Lower lobe of right lung (tissue), 2 donors: ENCODE data around the gene ZSCAN2. TPM values are rescaled to one million over a fixed set of nuclear protein-coding genes. Genes with fewer than 3 reads are reported as not detected.

Experiments
- ATAC-seq, 2 donors: fragments of 200-7000 bp; cut with Tn5 transposase; one replicate each; pipeline ENCODE4 v1.9.1; 2020 to 2022; ENCODE audit warnings: mild to moderate bottlenecking in 2 of 2, moderate library complexity in 2 of 2
- DNase-seq: peaks from one replicate; pipeline ENCODE4 v3.0.0-alpha.2; 2020
- H3K27ac ChIP-seq: fragments of 200-600 bp; one replicate; pipeline ENCODE4 v1.8.0; 2022
- H3K27me3 ChIP-seq: fragments of 200-600 bp; one replicate; pipeline ENCODE4 v1.8.0; 2022; ENCODE audit warnings: low read depth
- H3K36me3 ChIP-seq: fragments of 200-600 bp; one replicate; pipeline ENCODE4 v1.8.0; 2022; ENCODE audit warnings: mild to moderate bottlenecking
- H3K4me1 ChIP-seq: fragments of 200-600 bp; one replicate; pipeline ENCODE4 v1.8.0; 2022
- H3K4me3 ChIP-seq: fragments of 200-600 bp; one replicate; pipeline ENCODE4 v1.8.0; 2022; ENCODE audit warnings: mild to moderate bottlenecking
- H3K9me3 ChIP-seq: fragments of 200-600 bp; one replicate; pipeline ENCODE4 v1.8.0; 2022
- intact Hi-C: fragments of 100-400 bp; cut with DNase I; formaldehyde crosslinking; loops from one replicate; pipeline ENCODE4 v1.11.0; 2022
- total RNA-seq: library from RNA; stranded (reverse); fragmentation: NEBNext Ultra II Directional; extraction: Animal tissue kit (Norgen Biotek cat#: 25700); gene quantifications from one replicate; pipeline ENCODE4 v1.2.1, GENCODE V29; 2021
- TF ChIP-seq, protein P1 (sequence below): fragments of 200-600 bp; IDR thresholded peaks from one replicate; pipeline ENCODE4 v1.8.0; 2022; ENCODE audit warnings: antibody characterized with exemption, mild to moderate bottlenecking
- donor health status: DM: no; HTN: yes; CAD: no; lungs with severe emphysema.

The ZSCAN2 gene
- total RNA-seq, 1 donor from 2014 or later: 6.9 TPM

- Histone ChIP-seq H3K4me1 (no peaks in the 10 kb centered on the region), H3K27ac (no peak overlapping the region), H3K4me3 (no peak overlapping the region), H3K36me3 (peaks cover 24% of the 10 kb centered on the region), H3K27me3 (no peaks in the 10 kb centered on the region), H3K9me3 (peaks cover 18% of the 10 kb centered on the region)
- DNase-seq (no peak), ATAC-seq (no peak)
- TF ChIP-seq, protein P1, sequence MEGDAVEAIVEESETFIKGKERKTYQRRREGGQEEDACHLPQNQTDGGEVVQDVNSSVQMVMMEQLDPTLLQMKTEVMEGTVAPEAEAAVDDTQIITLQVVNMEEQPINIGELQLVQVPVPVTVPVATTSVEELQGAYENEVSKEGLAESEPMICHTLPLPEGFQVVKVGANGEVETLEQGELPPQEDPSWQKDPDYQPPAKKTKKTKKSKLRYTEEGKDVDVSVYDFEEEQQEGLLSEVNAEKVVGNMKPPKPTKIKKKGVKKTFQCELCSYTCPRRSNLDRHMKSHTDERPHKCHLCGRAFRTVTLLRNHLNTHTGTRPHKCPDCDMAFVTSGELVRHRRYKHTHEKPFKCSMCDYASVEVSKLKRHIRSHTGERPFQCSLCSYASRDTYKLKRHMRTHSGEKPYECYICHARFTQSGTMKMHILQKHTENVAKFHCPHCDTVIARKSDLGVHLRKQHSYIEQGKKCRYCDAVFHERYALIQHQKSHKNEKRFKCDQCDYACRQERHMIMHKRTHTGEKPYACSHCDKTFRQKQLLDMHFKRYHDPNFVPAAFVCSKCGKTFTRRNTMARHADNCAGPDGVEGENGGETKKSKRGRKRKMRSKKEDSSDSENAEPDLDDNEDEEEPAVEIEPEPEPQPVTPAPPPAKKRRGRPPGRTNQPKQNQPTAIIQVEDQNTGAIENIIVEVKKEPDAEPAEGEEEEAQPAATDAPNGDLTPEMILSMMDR: no peak
- intact Hi-C loops: no loop called here
Measured at GRCh38 chr15:84624359-84624758, 23.6 kb downstream of the ZSCAN2 start.

DNA sequence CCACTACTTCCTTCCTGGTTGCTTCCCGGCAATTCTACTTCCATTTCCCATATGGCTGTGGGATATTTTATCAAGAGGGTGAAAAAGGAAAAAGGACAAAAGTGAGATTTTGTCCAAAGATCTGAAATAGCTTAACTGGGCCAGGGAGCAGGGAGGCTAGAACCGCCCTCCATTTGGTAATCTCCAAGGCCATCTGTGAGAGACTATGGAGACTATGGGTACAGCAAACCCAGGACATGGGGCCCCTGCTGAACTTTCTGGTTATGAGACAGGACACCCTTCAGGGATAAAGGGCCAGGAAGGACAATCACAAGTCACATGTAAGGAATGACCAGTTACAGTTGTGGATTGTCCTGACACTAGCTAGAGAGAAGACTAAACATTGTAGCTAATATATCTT lies 24.3 kb downstream of the ZSCAN2 start:
- no peak for ATAC-seq
- Histone ChIP-seq H3K27ac (no peak overlapping the region), H3K36me3 (peaks cover 24% of the 10 kb centered on the region)

GRCh38 chr15:84629033-84629432 lies 28.2 kb downstream of the ZSCAN2 start:
- Histone ChIP-seq H3K4me3 (no peak overlapping the region), H3K4me1 (peaks cover 17% of the 10 kb centered on the region), H3K27ac (no peak overlapping the region), H3K36me3 (no peaks in the 10 kb centered on the region), H3K9me3 (no peaks in the 10 kb centered on the region), H3K27me3 (no peaks in the 10 kb centered on the region)
- DNase-seq (no peak), ATAC-seq (no peak)
- intact Hi-C loops: no loop called here
- TF ChIP-seq, protein P1: no peak

More for the DNA sequence above, 24.3 kb downstream of the ZSCAN2 start:
- Histone ChIP-seq H3K4me1 (no peaks in the 10 kb centered on the region), H3K9me3 (peaks cover 18% of the 10 kb centered on the region), H3K4me3 (no peak overlapping the region), H3K27me3 (no peaks in the 10 kb centered on the region)
- intact Hi-C loops: no loop called here
- DNase-seq: no peak
- TF ChIP-seq, protein P1: no peak

DNA sequence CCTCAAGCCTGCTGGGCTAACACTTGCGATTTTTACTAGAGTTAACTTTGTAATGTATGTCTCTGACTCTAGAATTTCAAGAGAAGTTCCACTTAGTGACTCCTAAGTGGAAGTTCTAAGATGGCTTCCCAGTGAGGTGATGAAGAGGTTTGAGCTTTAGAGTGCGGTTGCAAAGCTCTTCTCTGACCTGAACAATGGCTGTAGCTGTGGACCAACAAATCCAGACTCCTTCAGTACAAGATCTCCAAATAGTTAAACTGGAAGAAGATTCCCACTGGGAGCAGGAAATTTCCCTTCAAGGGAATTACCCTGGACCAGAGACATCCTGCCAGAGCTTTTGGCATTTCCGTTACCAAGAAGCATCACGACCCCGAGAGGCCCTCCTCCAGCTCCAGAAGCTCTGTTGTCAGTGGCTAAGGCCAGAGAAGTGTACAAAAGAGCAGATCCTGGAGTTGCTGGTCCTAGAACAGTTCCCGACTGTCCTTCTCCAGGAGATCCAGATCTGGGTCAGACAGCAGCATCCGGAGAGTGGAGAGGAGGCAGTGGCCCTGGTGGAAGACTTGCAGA lies 31.0 kb downstream of the ZSCAN2 start:
- no peak for ATAC-seq
- DNase-seq: no peak
- H3K27me3 ChIP-seq: no peaks in the 10 kb centered on the region
- H3K4me1 ChIP-seq: peaks cover 37% of the 10 kb centered on the region
- peak overlapping the region; percentile 78 for H3K4me3 ChIP-seq
- H3K27ac ChIP-seq: peak overlapping the region; percentile 83
- no peaks in the 10 kb centered on the region for H3K9me3 ChIP-seq
- peaks cover 8% of the 10 kb centered on the region for H3K36me3 ChIP-seq
- TF ChIP-seq, protein P1: no peak
- intact Hi-C loops: no loop called here

DNA sequence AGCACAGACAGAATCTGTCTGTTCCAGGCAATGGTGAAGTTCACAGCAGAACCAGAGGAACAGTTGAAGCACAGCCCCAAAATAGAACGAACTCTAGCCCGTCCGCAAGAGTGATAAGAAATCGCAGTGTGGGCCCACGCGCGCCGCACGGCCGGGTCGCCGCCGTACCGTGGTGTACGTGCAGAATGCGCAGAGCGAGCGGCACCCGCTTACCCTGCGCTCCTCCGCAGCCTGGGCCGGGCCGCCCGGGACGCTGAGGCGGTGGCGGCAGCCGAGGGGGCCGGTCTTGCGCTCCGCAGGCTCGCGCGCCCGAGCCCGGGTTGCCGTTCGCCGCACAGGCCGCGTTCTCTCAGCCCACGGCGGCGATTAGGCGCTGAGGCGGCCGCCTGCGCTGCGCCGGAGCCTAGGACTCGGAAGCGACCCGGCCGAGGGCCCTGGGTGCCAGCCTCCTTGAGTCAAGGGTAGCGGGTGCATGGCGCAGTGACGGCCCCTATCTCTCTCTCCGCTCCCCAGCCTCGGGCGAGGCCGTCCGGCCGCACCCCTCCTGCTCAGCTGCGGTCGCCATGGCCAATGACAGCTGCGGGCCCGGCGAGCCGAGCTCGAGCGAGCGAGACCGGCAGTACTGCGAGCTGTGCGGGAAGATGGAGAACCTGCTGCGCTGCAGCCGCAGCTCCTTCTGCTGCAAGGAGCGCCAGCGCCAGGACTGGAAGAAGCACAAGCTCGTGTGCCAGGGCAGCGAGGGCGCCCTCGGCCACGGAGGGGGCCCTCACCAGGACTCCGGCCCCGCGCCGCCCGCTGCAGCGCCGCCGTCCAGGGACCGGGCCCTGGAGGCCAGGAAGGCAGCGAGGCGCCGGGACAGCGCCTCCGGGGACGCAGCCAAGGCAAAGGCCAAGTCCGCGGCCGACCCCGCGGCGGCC lies 32.8 kb downstream of the ZSCAN2 start:
- intact Hi-C loops: no loop called here
- H3K27ac ChIP-seq: peak overlapping the region; percentile 87
- H3K9me3 ChIP-seq: no peaks in the 10 kb centered on the region
- TF ChIP-seq, protein P1: no peak
- peak overlapping the region; percentile 78 for H3K4me3 ChIP-seq
- DNase-seq (peak; percentile 85), ATAC-seq (peak; percentile 84 to 88)
- peaks cover 37% of the 10 kb centered on the region for H3K4me1 ChIP-seq
- peaks cover 24% of the 10 kb centered on the region for H3K36me3 ChIP-seq
- H3K27me3 ChIP-seq: no peaks in the 10 kb centered on the region
